Endothelial cell (in vitro differentiated cells): ENCODE measurements around the gene CGB2. TPM values are rescaled to one million over a fixed set of nuclear protein-coding genes. Genes with fewer than 3 reads are reported as not detected.

ENCODE experiments used
- DNase-seq: peaks from one replicate; pipeline ENCODE4 v3.0.0; 2021; ENCODE audit warnings: low spot score
- H3K27ac Mint-ChIP-seq: one replicate; pipeline ENCODE4 v1.8.0; 2021; ENCODE audit warnings: mixed read lengths, inconsistent platforms; ENCODE audit not compliant: unreplicated experiment
- H3K27me3 Mint-ChIP-seq: one replicate; pipeline ENCODE4 v1.8.0; 2021; ENCODE audit warnings: mild to moderate bottlenecking, moderate library complexity, mixed read lengths, inconsistent platforms; ENCODE audit not compliant: unreplicated experiment
- H3K36me3 Mint-ChIP-seq: one replicate; pipeline ENCODE4 v1.8.0; 2021; ENCODE audit warnings: mild to moderate bottlenecking, low read depth, mixed read lengths, inconsistent platforms; ENCODE audit not compliant: unreplicated experiment
- H3K4me1 Mint-ChIP-seq: one replicate; pipeline ENCODE4 v1.8.0; 2021; ENCODE audit warnings: mild to moderate bottlenecking, mixed read lengths, inconsistent platforms; ENCODE audit not compliant: unreplicated experiment
- H3K4me3 Mint-ChIP-seq: one replicate; pipeline ENCODE4 v1.8.0; 2021; ENCODE audit warnings: mild to moderate bottlenecking, mixed read lengths, inconsistent platforms; ENCODE audit not compliant: unreplicated experiment
- H3K9me3 Mint-ChIP-seq: one replicate; pipeline ENCODE4 v1.8.0; 2021; ENCODE audit warnings: mixed read lengths, inconsistent platforms; ENCODE audit not compliant: unreplicated experiment
- total RNA-seq: library from RNA; stranded (reverse); fragmentation: NEBNext Ultra II Directional; extraction: Animal tissue kit (Norgen Biotek cat#: 25700); gene quantifications from one replicate; pipeline ENCODE4 v1.2.1, GENCODE V29; 2021; ENCODE audit not compliant: unreplicated experiment
- TF ChIP-seq, protein P1 (sequence below): fragments of 200-600 bp; sonication (generic); IDR thresholded peaks from one replicate; pipeline ENCODE4 v1.5.0; 2021; ENCODE audit warnings: antibody characterized with exemption; ENCODE audit not compliant: unreplicated experiment

Gene CGB2
- total RNA-seq, 1 donor from 2014 or later: not detected

GRCh38 chr19:49065905-49066512 lies 34.3 kb downstream of the CGB2 start:
- H3K9me3 Mint-ChIP-seq: no peaks in the 10 kb centered on the region
- peaks cover 13% of the 10 kb centered on the region for H3K36me3 Mint-ChIP-seq
- DNase-seq: no peak
- TF ChIP-seq, protein P1, sequence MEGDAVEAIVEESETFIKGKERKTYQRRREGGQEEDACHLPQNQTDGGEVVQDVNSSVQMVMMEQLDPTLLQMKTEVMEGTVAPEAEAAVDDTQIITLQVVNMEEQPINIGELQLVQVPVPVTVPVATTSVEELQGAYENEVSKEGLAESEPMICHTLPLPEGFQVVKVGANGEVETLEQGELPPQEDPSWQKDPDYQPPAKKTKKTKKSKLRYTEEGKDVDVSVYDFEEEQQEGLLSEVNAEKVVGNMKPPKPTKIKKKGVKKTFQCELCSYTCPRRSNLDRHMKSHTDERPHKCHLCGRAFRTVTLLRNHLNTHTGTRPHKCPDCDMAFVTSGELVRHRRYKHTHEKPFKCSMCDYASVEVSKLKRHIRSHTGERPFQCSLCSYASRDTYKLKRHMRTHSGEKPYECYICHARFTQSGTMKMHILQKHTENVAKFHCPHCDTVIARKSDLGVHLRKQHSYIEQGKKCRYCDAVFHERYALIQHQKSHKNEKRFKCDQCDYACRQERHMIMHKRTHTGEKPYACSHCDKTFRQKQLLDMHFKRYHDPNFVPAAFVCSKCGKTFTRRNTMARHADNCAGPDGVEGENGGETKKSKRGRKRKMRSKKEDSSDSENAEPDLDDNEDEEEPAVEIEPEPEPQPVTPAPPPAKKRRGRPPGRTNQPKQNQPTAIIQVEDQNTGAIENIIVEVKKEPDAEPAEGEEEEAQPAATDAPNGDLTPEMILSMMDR: no peak
- H3K27ac Mint-ChIP-seq: no peak overlapping the region
- peaks cover 2% of the 10 kb centered on the region for H3K4me1 Mint-ChIP-seq
- H3K27me3 Mint-ChIP-seq: peaks cover 16% of the 10 kb centered on the region
- H3K4me3 Mint-ChIP-seq: peak overlapping the region; percentile 38

- H3K27me3 Mint-ChIP-seq: peaks cover 18% of the 10 kb centered on the region
Measured at GRCh38 chr19:49067554-49067953, 35.9 kb downstream of the CGB2 start.

GRCh38 chr19:49069026-49069425 lies 37.3 kb downstream of the CGB2 start:
- peaks cover 5% of the 10 kb centered on the region for H3K4me1 Mint-ChIP-seq
- peaks cover 22% of the 10 kb centered on the region for H3K36me3 Mint-ChIP-seq
- peak overlapping the region; percentile 6 for H3K4me3 Mint-ChIP-seq
- no peak for DNase-seq
- TF ChIP-seq, protein P1: no peak
- H3K27ac Mint-ChIP-seq: no peak overlapping the region
- peaks cover 26% of the 10 kb centered on the region for H3K27me3 Mint-ChIP-seq
- H3K9me3 Mint-ChIP-seq: no peaks in the 10 kb centered on the region

More at GRCh38 chr19:49067554-49067953, 35.9 kb downstream of the CGB2 start:
- TF ChIP-seq, protein P1: no peak
- no peak overlapping the region for H3K27ac Mint-ChIP-seq
- peaks cover 2% of the 10 kb centered on the region for H3K4me1 Mint-ChIP-seq
- no peak overlapping the region for H3K4me3 Mint-ChIP-seq
- DNase-seq: no peak
- H3K36me3 Mint-ChIP-seq: peaks cover 13% of the 10 kb centered on the region
- H3K9me3 Mint-ChIP-seq: no peaks in the 10 kb centered on the region

DNA sequence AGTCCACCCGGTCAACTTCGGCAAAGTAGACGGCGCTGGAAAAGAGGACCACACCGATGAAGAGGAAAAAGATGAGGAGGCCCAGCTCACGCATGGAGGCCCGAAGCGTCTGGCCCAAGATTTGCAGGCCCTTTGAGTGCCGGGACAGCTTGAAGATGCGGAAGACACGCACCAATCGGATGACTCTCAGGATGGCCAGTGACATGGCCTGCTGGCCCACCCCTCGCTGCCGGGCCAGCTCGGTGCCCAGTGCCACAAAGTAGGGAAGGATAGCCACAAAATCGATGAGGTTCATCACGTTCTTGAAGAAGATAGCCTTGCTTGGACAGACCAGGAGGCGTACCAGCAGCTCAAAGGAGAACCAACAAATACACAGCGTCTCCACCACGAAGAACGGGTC lies 38.7 kb downstream of the CGB2 start:
- Mint-ChIP-seq H3K27ac (no peak overlapping the region), H3K4me1 (peaks cover 5% of the 10 kb centered on the region), H3K27me3 (peaks cover 26% of the 10 kb centered on the region), H3K4me3 (peak overlapping the region; percentile 29), H3K9me3 (no peaks in the 10 kb centered on the region), H3K36me3 (peaks cover 22% of the 10 kb centered on the region)
- DNase-seq: no peak
- TF ChIP-seq, protein P1: no peak

GRCh38 chr19:49071860-49072547 lies 40.3 kb downstream of the CGB2 start:
- no peak overlapping the region for H3K4me3 Mint-ChIP-seq
- TF ChIP-seq, protein P1: no peak
- no peak for DNase-seq
- peaks cover 20% of the 10 kb centered on the region for H3K27me3 Mint-ChIP-seq
- no peaks in the 10 kb centered on the region for H3K9me3 Mint-ChIP-seq
- H3K4me1 Mint-ChIP-seq: peaks cover 3% of the 10 kb centered on the region
- H3K36me3 Mint-ChIP-seq: peaks cover 22% of the 10 kb centered on the region
- no peak overlapping the region for H3K27ac Mint-ChIP-seq
